WTC11 (cell line): Measurements from ENCODE around the gene ZNF354C. TPM values are rescaled to one million over a fixed set of nuclear protein-coding genes. Genes with fewer than 3 reads are reported as not detected.

Experiments
- ATAC-seq: fragments of 200-7000 bp; cut with Tn5 transposase; 2 replicates; pipeline ENCODE4 v1.10.0; 2021; ENCODE audit warnings: mild to moderate bottlenecking, moderate library complexity
- CTCF ChIA-PET: fragments of 300-600 bp; sonication (Branson Sonifier 250); formaldehyde crosslinking; loops from one replicate; lab custom pipeline; 2021; ENCODE audit warnings: antibody characterized with exemption; lab: Charles Lee
- POLR2A ChIA-PET: fragments of 350-600 bp; sonication (Branson Sonifier 250); formaldehyde crosslinking; loops from one replicate; lab custom pipeline; 2021; ENCODE audit warnings: antibody characterized with exemption; lab: Charles Lee
- DNase-seq: peaks from one replicate; pipeline ENCODE4 v3.0.0; 2021; ENCODE audit warnings: low spot score
- H3K27ac Mint-ChIP-seq: 2 replicates; pipeline ENCODE4 v1.8.0; 2021; ENCODE audit warnings: mixed read lengths
- H3K27me3 Mint-ChIP-seq: 2 replicates; pipeline ENCODE4 v1.8.0; 2021; ENCODE audit warnings: low read depth, mild to moderate bottlenecking, moderate library complexity, mixed read lengths
- H3K36me3 Mint-ChIP-seq: 2 replicates; pipeline ENCODE4 v1.8.0; 2021; ENCODE audit warnings: mixed read lengths
- H3K4me1 Mint-ChIP-seq: 2 replicates; pipeline ENCODE4 v1.8.0; 2022; ENCODE audit warnings: mixed read lengths
- H3K4me3 Mint-ChIP-seq: 2 replicates; pipeline ENCODE4 v1.8.0; 2021; ENCODE audit warnings: mild to moderate bottlenecking, moderate library complexity, mixed read lengths
- H3K9me3 Mint-ChIP-seq: 2 replicates; pipeline ENCODE4 v1.8.0; 2021; ENCODE audit warnings: mixed read lengths
- CREB1 ChIP-seq: sonication (generic); formaldehyde crosslinking; IDR thresholded peaks from 2 replicates; pipeline ENCODE4 v1.8.0; 2023; ENCODE audit warnings: mild to moderate bottlenecking, missing genetic modification reagents
- ETV6 ChIP-seq: sonication (generic); formaldehyde crosslinking; IDR thresholded peaks from 2 replicates; pipeline ENCODE4 v1.8.1; 2022; ENCODE audit warnings: mild to moderate bottlenecking, missing genetic modification reagents
- FOXJ3 ChIP-seq: sonication (generic); formaldehyde crosslinking; IDR thresholded peaks from 2 replicates; pipeline ENCODE4 v1.9.0; 2021; ENCODE audit warnings: missing genetic modification reagents, mild to moderate bottlenecking, borderline replicate concordance
- GRHL2 ChIP-seq: fragments of 250-450 bp; sonication (Bioruptor Pico); IDR thresholded peaks from 2 replicates; pipeline ENCODE4 v1.8.0; 2022; ENCODE audit warnings: mild to moderate bottlenecking, moderate library complexity; ENCODE audit not compliant: insufficient replicate concordance, severe bottlenecking
- JUN ChIP-seq: sonication (generic); formaldehyde crosslinking; IDR thresholded peaks from 2 replicates; pipeline ENCODE4 v1.8.0; 2023; ENCODE audit warnings: mild to moderate bottlenecking, missing genetic modification reagents
- MAX ChIP-seq: sonication (generic); formaldehyde crosslinking; IDR thresholded peaks from 2 replicates; pipeline ENCODE4 v1.8.0; 2022; ENCODE audit warnings: mild to moderate bottlenecking, missing genetic modification reagents
- MXD4 ChIP-seq: fragments of 250-450 bp; sonication (Bioruptor Pico); IDR thresholded peaks from 2 replicates; pipeline ENCODE4 v1.8.0; 2021; ENCODE audit warnings: mild to moderate bottlenecking, moderate library complexity, borderline replicate concordance
- NFYB ChIP-seq: sonication (generic); formaldehyde crosslinking; conservative IDR thresholded peaks from 2 replicates; pipeline ENCODE4 v1.8.0; 2022; ENCODE audit warnings: low read depth, missing genetic modification reagents
- PREB ChIP-seq: sonication (generic); formaldehyde crosslinking; IDR thresholded peaks from 2 replicates; pipeline ENCODE4 v1.8.1; 2022; ENCODE audit warnings: mild to moderate bottlenecking, missing genetic modification reagents, moderate library complexity, borderline replicate concordance
- RORB ChIP-seq: fragments of 250-450 bp; sonication (Bioruptor Pico); IDR thresholded peaks from 2 replicates; pipeline ENCODE4 v1.9.0; 2021; ENCODE audit warnings: mild to moderate bottlenecking
- SMAD3 ChIP-seq: sonication (generic); formaldehyde crosslinking; IDR thresholded peaks from 2 replicates; pipeline ENCODE4 v1.8.0; 2022; ENCODE audit warnings: missing genetic modification reagents, mild to moderate bottlenecking, borderline replicate concordance
- SOX15 ChIP-seq: fragments of 250-450 bp; sonication (Bioruptor Pico); IDR thresholded peaks from 2 replicates; pipeline ENCODE4 v1.9.0; 2021; ENCODE audit warnings: mild to moderate bottlenecking
- SP1 ChIP-seq: sonication (generic); formaldehyde crosslinking; conservative IDR thresholded peaks from 2 replicates; pipeline ENCODE4 v1.8.1; 2022; ENCODE audit warnings: missing genetic modification reagents
- TCF7 ChIP-seq: sonication (generic); formaldehyde crosslinking; IDR thresholded peaks from 2 replicates; pipeline ENCODE4 v1.8.0; 2022; ENCODE audit warnings: mild to moderate bottlenecking, low read depth, missing genetic modification reagents, moderate library complexity
- TEAD4 ChIP-seq: sonication (generic); formaldehyde crosslinking; IDR thresholded peaks from 2 replicates; pipeline ENCODE4 v1.8.0; 2022; ENCODE audit warnings: mild to moderate bottlenecking, missing genetic modification reagents
- ZNF121 ChIP-seq: sonication (generic); formaldehyde crosslinking; IDR thresholded peaks from 2 replicates; pipeline ENCODE4 v1.8.0; 2023; ENCODE audit warnings: missing genetic modification reagents
- ZNF263 ChIP-seq: sonication (generic); formaldehyde crosslinking; IDR thresholded peaks from 2 replicates; pipeline ENCODE4 v1.8.1; 2022; ENCODE audit warnings: low read depth, mild to moderate bottlenecking, moderate library complexity, missing genetic modification reagents
- ZNF416 ChIP-seq: fragments of 250-450 bp; sonication (Bioruptor Pico); IDR thresholded peaks from 2 replicates; pipeline ENCODE4 v1.9.0; 2021; ENCODE audit warnings: mild to moderate bottlenecking, inconsistent platforms
- ZNF423 ChIP-seq: fragments of 250-450 bp; sonication (Bioruptor Pico); IDR thresholded peaks from 2 replicates; pipeline ENCODE4 v2.1.2; 2022; ENCODE audit warnings: mild to moderate bottlenecking, moderate library complexity
- total RNA-seq: library from RNA; stranded (reverse); gene quantifications from 3 replicates; pipeline ENCODE4 v1.2.3, GENCODE V29; 2021
- TF ChIP-seq, protein P1 (sequence below): sonication (generic); formaldehyde crosslinking; IDR thresholded peaks from 2 replicates; pipeline ENCODE4 v1.8.0; 2023; ENCODE audit warnings: missing genetic modification reagents
- TF ChIP-seq, protein P2 (sequence below): sonication (generic); formaldehyde crosslinking; IDR thresholded peaks from 2 replicates; pipeline ENCODE4 v1.8.1; 2023; ENCODE audit warnings: mild to moderate bottlenecking, missing genetic modification reagents
- TF ChIP-seq, protein P3 (sequence below): sonication (generic); formaldehyde crosslinking; IDR thresholded peaks from 2 replicates; pipeline ENCODE4 v1.8.0; 2022; ENCODE audit warnings: mild to moderate bottlenecking, missing genetic modification reagents
- TF ChIP-seq, protein P4 (sequence below): fragments of 250-450 bp; sonication (Bioruptor Pico); IDR thresholded peaks from 2 replicates; pipeline ENCODE4 v1.8.0; 2021; ENCODE audit warnings: mild to moderate bottlenecking

ZNF354C gene
- total RNA-seq, 1 experiment from 2014 or later, result 7.9 TPM

GRCh38 chr5:179111267-179112207, 51.4 kb downstream of the ZNF354C start:
- no peak for ATAC-seq
- DNase-seq, result no peak
- ChIA-PET POLR2A (no interaction called here), CTCF (no interaction called here)
- peaks cover 20% of the 10 kb centered on the region for H3K36me3 Mint-ChIP-seq
- no peak overlapping the region for H3K27ac Mint-ChIP-seq
- no peak overlapping the region for H3K4me3 Mint-ChIP-seq
- peaks cover 70% of the 10 kb centered on the region for H3K9me3 Mint-ChIP-seq
- peaks cover 19% of the 10 kb centered on the region for H3K27me3 Mint-ChIP-seq
- TF ChIP-seq ZNF416 (CRISPR knock-in tag) (no peak), PREB (CRISPR knock-in tag) (no peak)
- no peaks in the 10 kb centered on the region for H3K4me1 Mint-ChIP-seq

- TF ChIP-seq MXD4 (CRISPR knock-in tag) (no peak), GRHL2 (CRISPR knock-in tag) (no peak), TEAD4 (no peak), JUN (CRISPR knock-in tag) (no peak), ZNF263 (CRISPR knock-in tag) (no peak), ZNF423 (CRISPR knock-in tag) (no peak), FOXJ3 (CRISPR knock-in tag) (no peak), SP1 (no peak), RORB (CRISPR knock-in tag) (no peak), CREB1 (no peak), ETV6 (no peak), ZNF121 (no peak), SMAD3 (CRISPR knock-in tag) (no peak)
- TF ChIP-seq, protein P1, sequence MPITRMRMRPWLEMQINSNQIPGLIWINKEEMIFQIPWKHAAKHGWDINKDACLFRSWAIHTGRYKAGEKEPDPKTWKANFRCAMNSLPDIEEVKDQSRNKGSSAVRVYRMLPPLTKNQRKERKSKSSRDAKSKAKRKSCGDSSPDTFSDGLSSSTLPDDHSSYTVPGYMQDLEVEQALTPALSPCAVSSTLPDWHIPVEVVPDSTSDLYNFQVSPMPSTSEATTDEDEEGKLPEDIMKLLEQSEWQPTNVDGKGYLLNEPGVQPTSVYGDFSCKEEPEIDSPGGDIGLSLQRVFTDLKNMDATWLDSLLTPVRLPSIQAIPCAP (CRISPR knock-in tag), result no peak
- no peak for ATAC-seq
These were observed 52.4 kb downstream of the ZNF354C start for GRCh38 chr5:179112469-179113142.

GRCh38 chr5:179113143-179113530, 53.0 kb downstream of the ZNF354C start:
- no peak for DNase-seq
- no peak for ATAC-seq
- Mint-ChIP-seq H3K4me3 (no peak overlapping the region), H3K36me3 (peaks cover 13% of the 10 kb centered on the region), H3K9me3 (peaks cover 61% of the 10 kb centered on the region), H3K27ac (no peak overlapping the region), H3K4me1 (no peaks in the 10 kb centered on the region), H3K27me3 (peaks cover 13% of the 10 kb centered on the region; the same call in 1 of the 2 replicates)
- ChIA-PET POLR2A (no interaction called here), CTCF (no interaction called here)
- TF ChIP-seq MAX (CRISPR knock-in tag) (no peak), ETV6 (no peak), MXD4 (CRISPR knock-in tag) (no peak), ZNF416 (CRISPR knock-in tag) (no peak), TCF7 (CRISPR knock-in tag) (no peak), NFYB (CRISPR knock-in tag) (no peak), SOX15 (CRISPR knock-in tag) (no peak)
- TF ChIP-seq, protein P2, sequence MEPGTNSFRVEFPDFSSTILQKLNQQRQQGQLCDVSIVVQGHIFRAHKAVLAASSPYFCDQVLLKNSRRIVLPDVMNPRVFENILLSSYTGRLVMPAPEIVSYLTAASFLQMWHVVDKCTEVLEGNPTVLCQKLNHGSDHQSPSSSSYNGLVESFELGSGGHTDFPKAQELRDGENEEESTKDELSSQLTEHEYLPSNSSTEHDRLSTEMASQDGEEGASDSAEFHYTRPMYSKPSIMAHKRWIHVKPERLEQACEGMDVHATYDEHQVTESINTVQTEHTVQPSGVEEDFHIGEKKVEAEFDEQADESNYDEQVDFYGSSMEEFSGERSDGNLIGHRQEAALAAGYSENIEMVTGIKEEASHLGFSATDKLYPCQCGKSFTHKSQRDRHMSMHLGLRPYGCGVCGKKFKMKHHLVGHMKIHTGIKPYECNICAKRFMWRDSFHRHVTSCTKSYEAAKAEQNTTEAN (CRISPR knock-in tag), result no peak
- TF ChIP-seq, protein P3, sequence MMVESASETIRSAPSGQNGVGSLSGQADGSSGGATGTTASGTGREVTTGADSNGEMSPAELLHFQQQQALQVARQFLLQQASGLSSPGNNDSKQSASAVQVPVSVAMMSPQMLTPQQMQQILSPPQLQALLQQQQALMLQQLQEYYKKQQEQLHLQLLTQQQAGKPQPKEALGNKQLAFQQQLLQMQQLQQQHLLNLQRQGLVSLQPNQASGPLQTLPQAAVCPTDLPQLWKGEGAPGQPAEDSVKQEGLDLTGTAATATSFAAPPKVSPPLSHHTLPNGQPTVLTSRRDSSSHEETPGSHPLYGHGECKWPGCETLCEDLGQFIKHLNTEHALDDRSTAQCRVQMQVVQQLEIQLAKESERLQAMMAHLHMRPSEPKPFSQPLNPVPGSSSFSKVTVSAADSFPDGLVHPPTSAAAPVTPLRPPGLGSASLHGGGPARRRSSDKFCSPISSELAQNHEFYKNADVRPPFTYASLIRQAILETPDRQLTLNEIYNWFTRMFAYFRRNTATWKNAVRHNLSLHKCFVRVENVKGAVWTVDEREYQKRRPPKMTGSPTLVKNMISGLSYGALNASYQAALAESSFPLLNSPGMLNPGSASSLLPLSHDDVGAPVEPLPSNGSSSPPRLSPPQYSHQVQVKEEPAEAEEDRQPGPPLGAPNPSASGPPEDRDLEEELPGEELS (CRISPR knock-in tag), result no peak
- TF ChIP-seq, protein P1 (CRISPR knock-in tag), result no peak
- TF ChIP-seq, protein P4, sequence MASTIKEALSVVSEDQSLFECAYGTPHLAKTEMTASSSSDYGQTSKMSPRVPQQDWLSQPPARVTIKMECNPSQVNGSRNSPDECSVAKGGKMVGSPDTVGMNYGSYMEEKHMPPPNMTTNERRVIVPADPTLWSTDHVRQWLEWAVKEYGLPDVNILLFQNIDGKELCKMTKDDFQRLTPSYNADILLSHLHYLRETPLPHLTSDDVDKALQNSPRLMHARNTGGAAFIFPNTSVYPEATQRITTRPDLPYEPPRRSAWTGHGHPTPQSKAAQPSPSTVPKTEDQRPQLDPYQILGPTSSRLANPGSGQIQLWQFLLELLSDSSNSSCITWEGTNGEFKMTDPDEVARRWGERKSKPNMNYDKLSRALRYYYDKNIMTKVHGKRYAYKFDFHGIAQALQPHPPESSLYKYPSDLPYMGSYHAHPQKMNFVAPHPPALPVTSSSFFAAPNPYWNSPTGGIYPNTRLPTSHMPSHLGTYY (CRISPR knock-in tag), result no peak

More at GRCh38 chr5:179112469-179113142, 52.4 kb downstream of the ZNF354C start:
- H3K27me3 Mint-ChIP-seq, result peaks cover 14% of the 10 kb centered on the region
- no peak for DNase-seq
- H3K27ac Mint-ChIP-seq, result no peak overlapping the region
- ChIA-PET POLR2A (no interaction called here), CTCF (no interaction called here)
- peaks cover 66% of the 10 kb centered on the region for H3K9me3 Mint-ChIP-seq
- no peaks in the 10 kb centered on the region for H3K4me1 Mint-ChIP-seq
- H3K4me3 Mint-ChIP-seq, result no peak overlapping the region
- H3K36me3 Mint-ChIP-seq, result peaks cover 15% of the 10 kb centered on the region
